Retinal pigment epithelial cell (primary cell): ENCODE results near the gene TRANK1.
"Not testable (repeated sequence)": the region's sequence is repeated elsewhere in the genome, so short reads cannot be mapped to it uniquely, and the experiment has no call there.

Experiments used
- DNase-seq: peaks from one replicate; pipeline ENCODE4 v3.0.0-alpha.2; 2010; ENCODE audit warnings: low read depth
- H3K4me3 ChIP-seq: 2 replicates; pipeline ENCODE4 v1.5.1; 2011; ENCODE audit warnings: mild to moderate bottlenecking, low read length, control low read depth, moderate library complexity
- TF ChIP-seq, protein P1 (sequence below): conservative IDR thresholded peaks from 2 replicates; pipeline ENCODE4 v1.5.1; 2011; ENCODE audit warnings: low read depth, low read length, control low read depth, inconsistent platforms

TRANK1 gene

GRCh38 chr3:36895496-36896409, 49.1 kb downstream of the TRANK1 start:
- TF ChIP-seq, protein P1, sequence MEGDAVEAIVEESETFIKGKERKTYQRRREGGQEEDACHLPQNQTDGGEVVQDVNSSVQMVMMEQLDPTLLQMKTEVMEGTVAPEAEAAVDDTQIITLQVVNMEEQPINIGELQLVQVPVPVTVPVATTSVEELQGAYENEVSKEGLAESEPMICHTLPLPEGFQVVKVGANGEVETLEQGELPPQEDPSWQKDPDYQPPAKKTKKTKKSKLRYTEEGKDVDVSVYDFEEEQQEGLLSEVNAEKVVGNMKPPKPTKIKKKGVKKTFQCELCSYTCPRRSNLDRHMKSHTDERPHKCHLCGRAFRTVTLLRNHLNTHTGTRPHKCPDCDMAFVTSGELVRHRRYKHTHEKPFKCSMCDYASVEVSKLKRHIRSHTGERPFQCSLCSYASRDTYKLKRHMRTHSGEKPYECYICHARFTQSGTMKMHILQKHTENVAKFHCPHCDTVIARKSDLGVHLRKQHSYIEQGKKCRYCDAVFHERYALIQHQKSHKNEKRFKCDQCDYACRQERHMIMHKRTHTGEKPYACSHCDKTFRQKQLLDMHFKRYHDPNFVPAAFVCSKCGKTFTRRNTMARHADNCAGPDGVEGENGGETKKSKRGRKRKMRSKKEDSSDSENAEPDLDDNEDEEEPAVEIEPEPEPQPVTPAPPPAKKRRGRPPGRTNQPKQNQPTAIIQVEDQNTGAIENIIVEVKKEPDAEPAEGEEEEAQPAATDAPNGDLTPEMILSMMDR: no peak
- no peak for DNase-seq
- H3K4me3 ChIP-seq: no peak overlapping the region

GRCh38 chr3:36894914-36895313, 49.9 kb downstream of the TRANK1 start:
- H3K4me3 ChIP-seq: no peak overlapping the region
- TF ChIP-seq, protein P1: no peak
- DNase-seq: no peak

DNA sequence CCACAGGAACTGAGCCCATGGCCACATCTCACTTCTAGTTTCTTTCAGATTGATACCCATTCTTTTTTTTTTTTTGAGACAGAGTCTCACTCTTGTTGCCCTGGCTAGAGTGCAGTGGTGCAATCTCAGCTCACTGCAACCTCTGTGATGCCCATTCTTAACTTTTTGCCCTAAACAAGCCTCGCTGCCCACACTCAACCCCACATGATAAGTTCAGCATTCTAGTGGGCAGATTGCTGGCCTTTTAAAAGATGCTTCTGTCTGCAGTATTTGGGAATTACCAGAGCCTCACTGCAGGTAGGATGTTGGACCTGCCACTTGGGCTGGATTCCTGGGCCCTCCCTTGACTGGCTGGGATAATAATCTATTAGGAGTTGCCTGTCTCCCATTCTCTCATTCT, 51.0 kb downstream of the TRANK1 start:
- no peak for DNase-seq
- TF ChIP-seq, protein P1: no peak
- H3K4me3 ChIP-seq: no peak overlapping the region

DNA sequence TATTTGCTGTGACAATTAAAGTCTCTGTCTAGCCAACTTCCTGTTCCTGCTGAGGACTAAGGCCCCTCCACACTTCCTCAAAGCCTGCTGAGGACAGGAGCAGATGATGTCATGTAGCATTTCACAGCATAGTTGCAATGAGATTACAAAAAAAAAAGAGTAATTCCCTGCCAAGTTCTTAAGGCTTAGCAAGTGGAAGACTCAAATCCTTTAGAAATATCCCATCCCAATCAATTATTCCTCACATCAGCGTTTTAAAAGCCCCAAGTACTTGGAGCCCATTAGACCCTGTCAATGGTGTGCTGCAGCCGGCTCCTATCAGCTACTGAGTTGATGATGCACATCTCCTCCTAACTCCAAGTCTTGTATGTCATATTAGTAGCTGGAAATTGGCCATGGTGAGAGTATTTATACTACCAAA, 51.7 kb downstream of the TRANK1 start:
- no peak overlapping the region for H3K4me3 ChIP-seq
- peak; percentile 97 for DNase-seq
- TF ChIP-seq, protein P1: no peak

DNA sequence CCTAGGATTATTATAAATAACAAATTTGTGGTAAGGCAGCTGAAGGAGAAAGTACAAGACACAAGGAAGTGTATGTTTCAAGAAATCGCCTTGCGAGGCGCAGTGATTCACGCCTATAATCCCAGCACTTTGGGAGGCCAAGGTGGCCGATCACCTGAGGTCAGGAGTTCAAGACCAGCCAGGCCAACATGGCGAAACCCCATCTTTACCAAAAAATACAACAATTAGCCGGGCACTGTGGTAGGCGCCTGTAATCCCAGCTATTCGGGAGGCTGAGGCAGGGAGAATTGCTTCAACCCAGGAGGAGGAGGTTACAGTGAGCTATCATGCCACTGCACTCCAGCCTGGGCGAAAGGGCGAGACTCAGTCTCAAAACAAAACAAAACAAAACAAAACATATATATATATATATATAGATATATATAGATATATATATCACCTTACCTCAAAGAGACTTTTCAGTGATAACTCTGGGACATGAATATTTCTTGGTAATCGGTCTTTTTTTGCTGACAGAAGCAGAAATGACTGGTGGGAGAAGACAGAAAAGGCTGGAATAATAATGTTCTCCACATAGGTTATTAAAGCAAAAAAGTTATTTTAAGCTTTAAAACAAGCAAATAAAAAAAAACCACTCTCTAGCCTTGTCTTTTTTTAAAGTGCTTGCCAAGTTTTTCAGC, 52.3 kb downstream of the TRANK1 start:
- H3K4me3 ChIP-seq: no peak overlapping the region
- TF ChIP-seq, protein P1: no peak
- no peak for DNase-seq

DNA sequence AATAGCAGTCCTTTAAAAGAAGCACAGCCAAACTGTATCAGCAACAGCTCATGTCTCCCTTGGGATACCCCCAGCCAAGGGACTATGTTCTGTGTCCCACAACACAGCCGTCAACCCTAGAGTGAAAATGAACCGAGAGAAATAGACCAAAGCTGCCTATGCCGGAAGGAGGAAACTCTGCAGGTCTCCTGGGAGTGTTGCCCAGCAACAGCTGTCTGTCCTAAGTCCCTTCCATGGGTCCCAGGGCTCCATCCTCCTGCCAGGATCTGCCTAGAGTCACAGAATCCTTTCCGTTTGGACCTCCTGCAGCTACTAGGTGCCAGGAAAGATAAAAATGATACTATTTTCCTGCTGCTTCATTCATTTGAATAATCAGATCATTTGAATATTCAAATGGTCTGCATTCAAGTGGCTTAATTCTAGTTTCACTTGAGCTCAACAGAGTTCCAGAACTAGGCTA, 53.1 kb downstream of the TRANK1 start:
- DNase-seq: no peak
- H3K4me3 ChIP-seq: no peak overlapping the region
- TF ChIP-seq, protein P1: no peak

DNA sequence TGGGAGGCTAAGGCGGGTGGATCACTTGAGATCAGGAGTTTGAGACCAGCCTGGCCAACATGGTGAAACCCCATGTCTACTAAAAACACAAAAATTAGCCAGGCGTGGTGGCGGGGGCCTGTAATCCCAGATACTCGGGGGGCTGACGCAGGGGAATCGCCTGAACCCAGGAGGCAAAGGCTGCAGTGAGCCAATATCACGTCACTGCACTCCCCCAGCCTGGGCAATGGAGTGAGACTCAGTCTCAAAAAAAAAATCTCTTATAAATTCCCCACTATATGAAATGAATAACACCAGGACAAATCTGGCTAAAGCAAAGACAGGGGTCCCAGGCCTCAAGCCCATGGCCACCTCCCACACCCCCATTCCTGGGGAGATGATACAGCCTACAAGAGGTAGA, 53.8 kb downstream of the TRANK1 start:
- not testable (repeated sequence) for H3K4me3 ChIP-seq, DNase-seq
